MG63 (cell line): ENCODE measurements around the gene TSR3. TPM values are rescaled to one million over a fixed set of nuclear protein-coding genes. Genes with fewer than 3 reads are reported as not detected.

Experiments used
- DNase-seq: peaks from one replicate; pipeline ENCODE4 v3.0.0-alpha.2; 2020
- H3K27me3 ChIP-seq: fragments of 250-450 bp; sonication (Bioruptor Pico); 2 replicates; pipeline ENCODE4 v1.5.1; 2020; ENCODE audit warnings: mild to moderate bottlenecking, moderate library complexity
- H3K36me3 ChIP-seq: fragments of 250-450 bp; sonication (Bioruptor Pico); 2 replicates; pipeline ENCODE4 v1.5.1; 2020; ENCODE audit warnings: mild to moderate bottlenecking, moderate library complexity
- H3K4me3 ChIP-seq: fragments of 250-450 bp; sonication (Bioruptor Pico); 2 replicates; pipeline ENCODE4 v1.5.1; 2020; ENCODE audit warnings: mild to moderate bottlenecking, moderate library complexity
- H3K9me3 ChIP-seq: fragments of 250-450 bp; sonication (Bioruptor Pico); 2 replicates; pipeline ENCODE4 v1.5.1; 2020; ENCODE audit warnings: mild to moderate bottlenecking, moderate library complexity
- total RNA-seq: library from RNA; depleted of rRNA; stranded (reverse); fragments of >200 nt; shearing (Covaris generic); gene quantifications from 2 replicates; pipeline ENCODE4 v1.2.3, GENCODE V29; 2014; ENCODE audit warnings: low replicate concordance

TSR3 gene
- total RNA-seq, 1 experiment from 2014 or later = 138 TPM

DNA sequence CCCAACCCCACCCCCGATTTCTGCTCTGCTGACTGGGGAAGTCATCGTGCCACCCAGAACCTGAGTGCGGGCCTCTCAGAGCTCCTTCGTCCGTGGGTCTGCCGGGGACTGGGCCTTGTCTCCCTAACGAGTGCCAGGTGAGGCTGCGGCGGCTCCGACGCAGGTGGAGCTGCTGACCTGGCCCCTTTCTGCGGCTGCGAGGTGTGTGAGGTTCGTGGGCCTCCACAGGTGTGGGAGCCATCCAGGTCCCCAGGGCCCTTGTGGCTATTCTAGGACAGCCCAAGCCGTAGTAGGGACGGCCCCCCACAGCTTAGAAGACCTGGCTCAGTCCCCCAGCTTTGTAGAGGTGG, 39.2 kb downstream of the TSR3 start:
- DNase-seq = no peak
- H3K9me3 ChIP-seq = no peaks in the 10 kb centered on the region
- no peak overlapping the region for H3K4me3 ChIP-seq
- no peaks in the 10 kb centered on the region for H3K27me3 ChIP-seq
- H3K36me3 ChIP-seq = peaks cover 67% of the 10 kb centered on the region

DNA sequence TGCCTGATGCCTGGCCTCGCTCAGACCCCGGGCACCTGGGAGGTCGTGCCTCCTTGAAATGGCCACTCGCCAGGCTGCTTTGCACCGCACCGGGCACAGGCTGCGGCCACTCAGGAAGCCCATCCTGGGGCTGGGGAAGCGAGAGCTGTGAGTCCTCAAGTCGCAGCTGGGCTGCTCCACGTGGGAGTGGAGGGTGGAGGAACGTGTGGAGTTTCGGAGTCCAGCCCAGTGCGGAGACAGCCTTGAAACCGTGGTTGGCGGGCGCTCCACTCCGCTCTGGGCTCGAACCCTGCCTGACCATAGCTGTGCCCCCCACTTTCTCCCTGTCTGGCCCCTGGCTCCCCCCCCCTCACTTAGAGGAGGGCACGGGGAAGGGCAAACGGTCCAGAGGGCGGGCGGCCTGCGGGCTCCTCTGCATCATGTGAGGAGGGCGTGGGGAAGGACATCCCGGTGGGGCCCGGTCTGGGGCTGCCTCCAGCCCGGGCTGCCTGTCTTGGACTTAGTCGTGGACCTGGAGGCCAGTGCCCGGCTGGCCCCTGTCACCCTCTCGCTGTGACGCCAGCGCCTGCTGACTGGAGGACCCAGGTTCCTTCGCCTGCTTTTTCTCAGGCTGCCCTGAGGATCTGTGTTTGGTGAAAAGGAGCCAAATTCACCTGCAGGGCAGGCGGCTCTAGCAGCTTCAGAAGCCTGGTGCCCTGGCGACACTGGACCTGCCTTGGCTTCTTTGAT, 39.8 kb downstream of the TSR3 start:
- DNase-seq = no peak
- peak overlapping the region; percentile 95 for H3K4me3 ChIP-seq
- no peaks in the 10 kb centered on the region for H3K27me3 ChIP-seq
- H3K36me3 ChIP-seq = peaks cover 62% of the 10 kb centered on the region
- H3K9me3 ChIP-seq = no peaks in the 10 kb centered on the region

DNA sequence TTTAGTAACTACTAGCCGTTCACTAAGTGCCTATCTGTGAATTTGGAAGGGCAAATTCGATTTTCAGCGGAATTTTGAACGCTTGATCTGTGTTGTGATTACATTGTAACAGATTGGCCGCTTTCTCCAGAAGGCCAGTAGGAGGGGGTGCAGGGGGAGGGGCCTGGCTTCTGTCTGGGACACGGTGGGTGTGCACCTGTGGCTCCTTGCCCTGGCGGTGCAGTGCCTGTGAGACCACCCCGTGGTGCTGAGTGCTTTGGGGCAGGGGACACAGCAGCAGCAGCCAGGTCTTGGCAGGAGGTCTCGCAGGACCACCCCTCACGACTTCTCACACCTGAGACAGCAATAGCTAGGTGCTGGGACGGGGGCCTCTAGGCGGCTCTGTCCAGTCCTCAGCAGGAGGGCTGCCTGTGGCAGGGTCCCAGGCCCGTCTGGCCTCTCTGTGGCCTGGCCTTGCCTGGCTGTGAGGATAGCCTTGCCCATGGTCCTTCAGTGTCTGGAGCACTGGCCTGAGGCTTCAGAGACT, 40.4 kb downstream of the TSR3 start:
- Histone ChIP-seq H3K27me3 (no peaks in the 10 kb centered on the region), H3K9me3 (no peaks in the 10 kb centered on the region), H3K36me3 (peaks cover 55% of the 10 kb centered on the region), H3K4me3 (peak overlapping the region; percentile 95)
- no peak for DNase-seq

DNA sequence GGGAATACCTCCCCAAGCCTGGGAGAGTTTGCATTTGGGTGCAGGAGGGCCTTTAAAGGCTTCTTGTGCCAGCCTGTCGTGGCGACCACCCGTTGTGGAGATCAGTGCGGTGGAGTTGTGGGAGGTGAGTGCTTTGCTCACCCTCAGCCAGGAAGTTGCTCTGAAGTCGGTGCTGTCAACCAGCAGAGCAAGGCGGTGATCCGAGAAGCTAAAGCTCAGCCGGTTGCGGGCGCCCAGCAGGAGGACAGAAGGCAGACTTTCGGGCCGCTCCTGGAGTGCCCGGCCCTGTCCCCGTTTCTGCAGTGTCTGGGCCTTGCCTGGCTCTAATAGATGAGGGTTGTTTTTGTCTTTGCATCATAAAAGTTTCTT, 40.9 kb downstream of the TSR3 start:
- no peak for DNase-seq
- peak overlapping the region; percentile 95 for H3K4me3 ChIP-seq
- peaks cover 51% of the 10 kb centered on the region for H3K36me3 ChIP-seq
- no peaks in the 10 kb centered on the region for H3K27me3 ChIP-seq
- no peaks in the 10 kb centered on the region for H3K9me3 ChIP-seq

DNA sequence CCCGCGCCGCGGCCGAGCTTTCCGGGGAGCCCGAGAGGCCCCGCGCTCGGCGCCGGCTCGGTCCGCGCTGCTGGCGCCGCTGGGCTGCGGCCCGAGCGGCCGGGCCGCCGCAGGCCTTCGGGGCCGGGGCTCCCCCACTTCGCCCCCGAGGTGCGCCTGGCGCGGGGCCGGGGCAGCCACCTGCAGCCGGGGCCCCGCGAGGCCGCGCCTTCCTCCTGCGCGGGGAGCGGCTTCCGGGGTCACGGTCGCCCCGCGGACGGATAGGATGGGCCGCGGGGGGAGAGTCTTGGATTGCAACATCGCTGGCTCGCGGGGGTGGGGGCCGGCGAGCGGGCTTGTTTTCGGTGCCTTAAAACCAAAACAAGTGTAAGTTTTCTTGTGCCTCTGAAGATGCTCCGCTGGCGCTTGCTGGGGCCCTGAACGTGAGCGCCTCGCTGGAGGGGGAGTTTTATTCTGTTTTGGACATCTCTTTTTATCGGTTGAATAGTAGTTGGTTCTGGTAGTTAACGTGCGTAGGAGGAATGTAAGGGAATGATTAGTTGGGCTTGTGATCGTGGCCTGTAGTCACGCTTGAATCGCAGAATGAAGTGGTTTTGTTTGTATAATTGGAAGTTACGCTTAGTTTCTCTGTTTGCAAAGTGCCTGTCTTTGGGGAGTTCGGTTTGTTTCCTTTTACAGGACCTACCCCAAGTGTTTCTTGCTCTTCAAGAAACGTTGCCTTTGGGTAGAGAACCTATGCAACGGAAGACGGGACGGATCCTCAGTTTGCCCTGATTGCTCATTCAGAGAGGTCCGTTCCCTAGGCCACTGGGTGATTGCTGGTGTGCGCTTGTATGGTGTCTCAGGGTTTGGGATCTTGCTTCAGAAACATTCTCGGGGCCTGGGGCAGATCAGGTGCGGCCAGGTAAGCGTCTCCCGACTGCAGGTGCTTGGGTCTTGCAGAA, 41.5 kb downstream of the TSR3 start:
- Histone ChIP-seq H3K4me3 (peak overlapping the region; percentile 95), H3K36me3 (peaks cover 44% of the 10 kb centered on the region), H3K9me3 (no peaks in the 10 kb centered on the region), H3K27me3 (no peaks in the 10 kb centered on the region)
- peak; percentile 57 for DNase-seq

DNA sequence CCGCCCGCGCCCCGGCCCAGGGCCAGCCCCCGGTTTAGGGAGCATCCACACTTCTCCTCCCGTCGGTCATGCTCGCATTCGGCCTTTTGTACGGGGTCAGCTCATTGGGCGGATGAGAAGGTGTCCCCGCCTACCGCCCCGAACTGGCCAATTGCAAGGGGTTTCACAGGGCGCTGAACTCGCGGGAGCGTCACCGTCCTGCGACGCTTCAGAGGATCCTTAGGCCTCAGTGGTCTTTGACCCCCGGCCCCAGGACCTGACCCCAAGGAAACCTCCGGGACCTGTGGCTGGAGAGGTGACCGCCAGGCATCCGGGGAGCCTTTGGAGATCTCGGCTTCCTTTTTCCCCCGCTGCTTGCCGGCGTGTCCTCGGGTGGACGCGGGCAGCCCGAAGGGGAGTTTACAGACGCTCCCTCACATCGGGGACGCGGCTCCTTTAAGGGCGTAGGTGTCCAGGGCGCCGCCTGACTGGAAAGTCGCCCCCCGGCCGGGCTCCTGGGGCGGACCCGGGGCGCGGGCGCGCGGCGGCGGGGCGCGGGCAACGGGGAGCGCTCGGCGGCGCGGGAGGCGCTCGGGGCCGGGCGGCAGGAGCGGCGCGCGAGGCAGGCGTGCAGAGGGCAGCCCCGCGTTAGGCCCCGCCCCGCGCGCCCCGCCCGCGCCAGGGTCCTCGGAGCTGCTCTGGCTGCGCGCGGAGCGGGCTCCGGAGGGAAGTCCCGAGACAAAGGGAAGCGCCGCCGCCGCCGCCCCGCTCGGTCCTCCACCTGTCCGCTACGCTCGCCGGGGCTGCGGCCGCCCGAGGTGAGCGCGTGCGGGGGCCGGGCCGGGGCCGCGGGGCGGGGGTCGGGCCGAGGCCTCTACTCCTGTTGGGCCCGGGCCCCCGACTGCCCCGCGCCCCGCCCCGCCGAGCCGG, 42.4 kb downstream of the TSR3 start, which contains the start of gene UBE2I:
Gene UBE2I, plus strand, starts transcription at position 660 of the 909 bp plus-strand sequence. CDS start 4,395 bp downstream, outside the sequence.
- Histone ChIP-seq H3K36me3 (peaks cover 35% of the 10 kb centered on the region), H3K27me3 (no peaks in the 10 kb centered on the region), H3K4me3 (peak within 1 kb of the TSS; percentile 95), H3K9me3 (no peaks in the 10 kb centered on the region)
- peak; percentile 98 for DNase-seq

DNA sequence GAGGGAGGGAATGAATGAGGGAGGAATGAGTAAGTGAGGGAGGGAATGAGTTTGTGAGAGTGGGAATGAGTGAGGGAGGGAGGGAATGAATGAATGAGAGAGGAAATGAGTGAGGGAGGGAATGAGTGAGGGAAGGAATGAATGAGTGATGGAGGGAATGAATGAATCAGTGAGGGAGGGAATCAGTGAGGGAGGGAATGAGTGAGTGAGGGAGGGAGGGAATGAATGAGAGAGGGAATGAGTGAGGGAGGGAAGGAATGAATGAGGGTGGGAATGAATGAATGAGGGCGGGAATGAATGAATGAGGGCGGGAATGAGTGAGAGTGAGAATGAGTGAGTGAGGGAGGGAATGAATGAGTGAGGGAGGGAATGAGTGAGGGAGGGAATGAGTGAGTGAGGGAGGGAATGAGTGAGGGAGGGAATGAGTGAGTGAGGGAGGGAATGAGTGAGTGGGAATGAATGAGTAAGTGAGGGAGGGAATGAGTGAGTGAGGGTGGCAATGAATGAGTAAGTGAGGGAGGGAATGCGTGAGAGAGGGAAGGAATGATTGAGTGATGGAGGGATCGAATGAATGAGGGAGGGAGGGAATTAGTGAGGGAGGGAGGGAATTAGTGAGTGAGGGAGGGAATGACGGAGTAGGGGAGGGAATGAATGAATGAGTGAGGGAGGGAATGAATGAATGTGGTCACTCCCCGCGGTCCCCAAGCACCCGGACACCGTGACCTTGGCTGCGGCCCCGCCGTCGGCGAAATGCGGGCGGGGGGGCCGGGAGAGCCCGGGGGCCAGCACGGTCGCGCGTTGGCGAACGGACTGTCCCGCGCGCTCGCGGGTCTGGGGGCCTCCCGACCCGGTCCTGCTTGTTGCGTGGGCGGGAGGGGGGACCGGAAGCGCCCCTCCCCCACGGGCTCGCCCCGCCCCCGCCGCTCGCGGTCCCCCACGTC, 43.4 kb downstream of the TSR3 start:
- Histone ChIP-seq H3K4me3 (peak overlapping the region; percentile 60), H3K9me3 (no peaks in the 10 kb centered on the region), H3K27me3 (no peaks in the 10 kb centered on the region), H3K36me3 (peaks cover 27% of the 10 kb centered on the region)
- DNase-seq = no peak

DNA sequence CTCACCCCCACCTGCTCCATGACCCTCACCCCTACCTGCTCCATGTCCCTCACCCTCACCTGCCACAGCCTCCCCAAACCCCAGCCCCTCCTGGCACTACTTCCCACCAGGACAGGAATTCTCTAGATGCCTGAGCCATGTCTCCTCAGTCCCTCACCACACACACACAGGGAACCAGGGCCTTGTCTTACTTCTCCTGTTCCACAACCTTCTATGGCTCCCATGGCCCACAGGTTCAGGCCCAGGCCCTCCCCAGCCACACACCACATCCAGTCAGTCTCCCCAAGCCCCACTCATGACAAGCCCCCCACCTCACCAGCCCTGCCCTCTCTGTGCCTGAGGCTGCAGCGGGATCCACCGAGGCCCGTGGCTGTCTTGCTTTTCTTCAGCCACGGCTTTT, 45.3 kb downstream of the TSR3 start:
- DNase-seq = no peak
- Histone ChIP-seq H3K4me3 (no peak overlapping the region), H3K9me3 (no peaks in the 10 kb centered on the region), H3K27me3 (no peaks in the 10 kb centered on the region), H3K36me3 (peaks cover 8% of the 10 kb centered on the region)

DNA sequence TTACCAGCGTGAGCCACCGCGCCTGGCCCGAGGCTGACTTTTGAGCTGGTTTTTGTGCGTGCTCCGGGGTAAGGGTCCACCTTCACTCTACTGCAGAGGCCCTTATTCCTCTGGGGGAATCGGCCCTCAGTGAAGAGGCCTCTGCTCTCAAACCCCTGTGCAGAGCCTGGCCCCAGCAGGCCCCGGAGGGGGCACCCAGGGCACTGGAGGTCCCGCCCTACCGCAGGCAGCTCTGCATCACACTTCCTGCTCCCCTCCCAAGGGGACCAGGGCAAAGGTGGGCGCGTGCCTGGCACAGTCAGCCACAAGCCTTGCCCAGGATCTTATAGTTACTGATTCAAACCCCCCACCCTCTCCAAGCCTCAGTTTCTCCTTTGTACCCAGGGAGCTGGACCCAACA, 45.9 kb downstream of the TSR3 start:
- no peaks in the 10 kb centered on the region for H3K9me3 ChIP-seq

DNA sequence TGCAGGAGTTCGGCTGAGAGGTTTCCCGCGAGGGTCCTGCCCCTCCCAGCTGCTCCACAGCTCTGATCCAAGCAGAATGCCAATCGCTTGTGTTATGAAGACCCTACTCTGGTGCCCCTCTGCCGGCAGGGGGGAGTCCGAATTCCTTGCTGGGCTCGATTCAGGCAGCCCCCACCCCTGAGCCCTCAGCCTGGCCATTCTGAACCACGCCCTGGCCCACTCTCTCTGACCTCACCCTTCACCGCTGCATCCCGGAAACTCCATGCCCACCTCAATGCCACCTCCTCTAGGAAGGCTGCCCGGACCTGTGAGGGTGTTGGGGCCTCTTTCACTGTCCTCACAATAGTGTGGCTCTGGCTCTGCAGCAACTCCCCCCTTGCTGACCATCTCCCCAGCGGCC, 50.1 kb downstream of the TSR3 start:
- Histone ChIP-seq H3K27me3 (peaks cover 9% of the 10 kb centered on the region; the same call in 1 of the 2 replicates), H3K4me3 (no peak overlapping the region), H3K9me3 (no peaks in the 10 kb centered on the region), H3K36me3 (no peaks in the 10 kb centered on the region)
- DNase-seq = no peak

More for the DNA sequence above, 45.9 kb downstream of the TSR3 start:
- Histone ChIP-seq H3K27me3 (no peaks in the 10 kb centered on the region), H3K4me3 (no peak overlapping the region), H3K36me3 (peaks cover 4% of the 10 kb centered on the region; the same call in 1 of the 2 replicates)
- DNase-seq = no peak

DNA sequence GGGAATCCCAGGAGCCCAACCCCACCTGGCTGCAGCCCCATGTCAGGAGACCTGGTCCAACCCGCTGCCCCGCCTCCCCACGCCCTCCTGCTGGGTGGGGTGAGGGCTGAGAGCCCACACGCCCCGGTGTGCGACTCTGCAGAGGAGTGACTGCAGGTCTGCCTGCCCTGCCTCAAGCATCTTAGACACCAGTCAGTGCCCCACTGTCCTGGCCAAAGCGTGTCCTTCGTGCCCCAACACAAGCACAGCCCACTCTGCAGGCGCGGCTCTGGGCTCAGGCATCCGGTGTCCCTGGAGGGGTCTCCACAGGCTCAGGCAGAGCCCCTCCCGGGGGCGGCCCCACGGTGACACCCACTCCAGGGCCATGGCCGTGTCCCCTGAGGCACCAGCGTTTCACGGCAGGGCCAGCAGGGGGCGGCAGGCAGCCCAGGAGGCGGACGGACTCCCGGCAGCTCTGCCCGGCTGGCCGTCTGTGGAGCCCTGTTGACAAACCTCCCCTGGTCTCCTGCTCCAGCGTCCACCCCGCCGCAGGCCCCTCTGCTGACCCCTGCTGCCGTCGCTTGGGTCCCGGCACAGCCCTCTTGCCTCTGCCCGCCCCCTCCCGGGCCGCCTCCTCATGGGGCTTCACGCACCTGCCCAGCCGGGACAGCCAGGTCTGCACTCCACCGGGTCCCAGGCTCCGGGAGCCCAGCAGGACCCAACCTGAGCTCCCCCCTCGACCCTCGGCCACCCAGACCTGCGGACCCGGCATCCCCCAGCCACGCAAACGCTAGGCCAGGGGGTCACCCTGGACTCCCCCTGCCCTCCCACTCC, 50.8 kb downstream of the TSR3 start:
- H3K4me3 ChIP-seq = no peak overlapping the region
- H3K36me3 ChIP-seq = no peaks in the 10 kb centered on the region

DNA sequence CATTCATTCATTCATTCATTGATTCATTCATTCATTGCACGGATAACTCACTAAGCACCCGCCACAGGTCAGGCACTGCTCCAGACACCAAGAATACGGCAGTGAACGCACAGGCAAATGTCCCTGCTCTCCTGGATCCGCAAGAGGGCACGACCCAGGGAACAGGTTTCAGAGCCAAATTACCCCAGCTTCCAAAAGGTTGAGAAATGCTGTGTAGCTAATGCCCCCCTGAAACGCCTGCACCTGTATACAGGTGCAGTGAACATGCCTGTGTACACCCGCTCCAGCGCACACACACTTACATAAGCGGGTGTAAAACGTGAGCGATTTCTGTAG, 51.8 kb downstream of the TSR3 start:
- Histone ChIP-seq H3K4me3 (no peak overlapping the region), H3K27me3 (peaks cover 18% of the 10 kb centered on the region), H3K9me3 (no peaks in the 10 kb centered on the region), H3K36me3 (no peaks in the 10 kb centered on the region)
- DNase-seq = no peak

More for the DNA sequence above, 50.8 kb downstream of the TSR3 start:
- Histone ChIP-seq H3K27me3 (peaks cover 10% of the 10 kb centered on the region), H3K9me3 (no peaks in the 10 kb centered on the region)
- peak; percentile 65 for DNase-seq
